GM19324 (cell line): ENCODE data around the gene RPN2.

Experiments
- ATAC-seq: cut with Tn5 transposase; IDR thresholded peaks from one replicate; pipeline ENCODE4 v1.9.1; 2021; ENCODE audit warnings: mild to moderate bottlenecking, moderate library complexity; ENCODE audit not compliant: unreplicated experiment, low FRiP score

Gene RPN2

GRCh38 chr20:37179683-37180524 is 774 bp downstream of the RPN2 start:
- no peak for ATAC-seq

GRCh38 chr20:37185686-37186085 is 6.6 kb downstream of the RPN2 start:
- no peak for ATAC-seq

GRCh38 chr20:37188787-37189186 is 9.7 kb downstream of the RPN2 start:
- ATAC-seq: no peak

GRCh38 chr20:37189416-37190016 is 10.4 kb downstream of the RPN2 start:
- no peak for ATAC-seq

GRCh38 chr20:37190354-37191112 is 11.4 kb downstream of the RPN2 start:
- ATAC-seq: no peak

GRCh38 chr20:37192137-37192854 is 13.2 kb downstream of the RPN2 start:
- peak; percentile 68 for ATAC-seq

GRCh38 chr20:37193226-37193625 is 14.1 kb downstream of the RPN2 start:
- no peak for ATAC-seq

GRCh38 chr20:37193821-37194220 is 14.7 kb downstream of the RPN2 start:
- no peak for ATAC-seq

GRCh38 chr20:37194621-37195417 is 15.7 kb downstream of the RPN2 start:
- no peak for ATAC-seq

- ATAC-seq: no peak
Observed at GRCh38 chr20:37198932-37199660, 20.0 kb downstream of the RPN2 start.

GRCh38 chr20:37200376-37200775 is 21.2 kb downstream of the RPN2 start:
- no peak for ATAC-seq

GRCh38 chr20:37200926-37201826 is 22.0 kb downstream of the RPN2 start:
- no peak for ATAC-seq

GRCh38 chr20:37201827-37202162 is 22.7 kb downstream of the RPN2 start:
- no peak for ATAC-seq

GRCh38 chr20:37202267-37202943 is 23.3 kb downstream of the RPN2 start:
- ATAC-seq: no peak

- ATAC-seq: no peak
Observed at GRCh38 chr20:37204056-37204455, 24.9 kb downstream of the RPN2 start.

GRCh38 chr20:37205130-37205529 is 26.0 kb downstream of the RPN2 start:
- ATAC-seq: no peak

GRCh38 chr20:37205794-37206193 is 26.7 kb downstream of the RPN2 start:
- ATAC-seq: no peak

- ATAC-seq: no peak
Observed at GRCh38 chr20:37207171-37207570, 28.0 kb downstream of the RPN2 start.
